Hepatocyte (in vitro differentiated cells): ENCODE results near the gene TST.

Experiments
- EZH2phosphoT487 ChIP-seq: fragments of 200-600 bp; sonication (generic); IDR thresholded peaks from one replicate; pipeline ENCODE4 v1.6.1; 2018; ENCODE audit warnings: antibody characterized with exemption, mild to moderate bottlenecking, low read depth, moderate library complexity; ENCODE audit not compliant: unreplicated experiment, severe bottlenecking
- TF ChIP-seq, protein P1 (sequence below): fragments of 200-600 bp; sonication (generic); IDR thresholded peaks from 2 replicates; pipeline ENCODE4 v1.5.1; 2016; ENCODE audit warnings: antibody characterized with exemption, mild to moderate bottlenecking; ENCODE audit not compliant: poor library complexity

GRCh38 chr22:36982136-36982535 lies 37.1 kb downstream of the TST start:
- TF ChIP-seq, protein P1, sequence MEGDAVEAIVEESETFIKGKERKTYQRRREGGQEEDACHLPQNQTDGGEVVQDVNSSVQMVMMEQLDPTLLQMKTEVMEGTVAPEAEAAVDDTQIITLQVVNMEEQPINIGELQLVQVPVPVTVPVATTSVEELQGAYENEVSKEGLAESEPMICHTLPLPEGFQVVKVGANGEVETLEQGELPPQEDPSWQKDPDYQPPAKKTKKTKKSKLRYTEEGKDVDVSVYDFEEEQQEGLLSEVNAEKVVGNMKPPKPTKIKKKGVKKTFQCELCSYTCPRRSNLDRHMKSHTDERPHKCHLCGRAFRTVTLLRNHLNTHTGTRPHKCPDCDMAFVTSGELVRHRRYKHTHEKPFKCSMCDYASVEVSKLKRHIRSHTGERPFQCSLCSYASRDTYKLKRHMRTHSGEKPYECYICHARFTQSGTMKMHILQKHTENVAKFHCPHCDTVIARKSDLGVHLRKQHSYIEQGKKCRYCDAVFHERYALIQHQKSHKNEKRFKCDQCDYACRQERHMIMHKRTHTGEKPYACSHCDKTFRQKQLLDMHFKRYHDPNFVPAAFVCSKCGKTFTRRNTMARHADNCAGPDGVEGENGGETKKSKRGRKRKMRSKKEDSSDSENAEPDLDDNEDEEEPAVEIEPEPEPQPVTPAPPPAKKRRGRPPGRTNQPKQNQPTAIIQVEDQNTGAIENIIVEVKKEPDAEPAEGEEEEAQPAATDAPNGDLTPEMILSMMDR = no peak
- no peak for TF ChIP-seq EZH2phosphoT487
